Measurements from ENCODE around the gene LSM2.
"Not testable (repeated sequence)": the region's sequence is repeated elsewhere in the genome, so short reads cannot be mapped to it uniquely, and the experiment has no call there.

LSM2 gene

GRCh38 chr6:31821301-31822035 lies 14.7 kb upstream of the LSM2 start:
- Histone ChIP-seq H3K27ac (ENCODE audit: low read length) (peak overlapping the region; percentile 96), H3K4me2 (ENCODE audit: low read depth, low read length) (peak overlapping the region; percentile 60), H3K9me2 (replicated peaks; ENCODE audit: insufficient read depth, low read length) (no peaks in the 10 kb centered on the region), H3K9ac (ENCODE audit: low read length) (peak overlapping the region; percentile 67), H3K27me3 (replicated peaks; ENCODE audit: insufficient read depth, low read length) (no peaks in the 10 kb centered on the region), H4K20me1 (ENCODE audit: insufficient read depth, low read length) (no peaks in the 10 kb centered on the region), H3K9me3 (replicated peaks; ENCODE audit: insufficient read depth, low read length) (no peaks in the 10 kb centered on the region), H3K4me1 (ENCODE audit: low read length) (peaks cover 19% of the 10 kb centered on the region; the same call in 1 of the 2 replicates), H3F3A (ENCODE audit: insufficient read depth, low read length) (peaks cover 22% of the 10 kb centered on the region), H3K4me3 (ENCODE audit: low read length) (peak overlapping the region; percentile 62), H3K36me3 (replicated peaks; ENCODE audit: insufficient read depth, low read length) (no peaks in the 10 kb centered on the region), H3K79me2 (ENCODE audit: low read length) (peaks cover 4% of the 10 kb centered on the region), H2AFZ (ENCODE audit: low read length) (peak overlapping the region; percentile 91)
- TF ChIP-seq EZH2phosphoT487 (IDR thresholded peaks at IDR 0.05; ENCODE audit: low read length), result no peak
- TF ChIP-seq EZH2 (optimal IDR thresholded peaks at IDR 0.05; ENCODE audit: low read depth, low read length), result no peak
- TF ChIP-seq CTCF (IDR thresholded peaks at IDR 0.05; ENCODE audit: low read length), result no peak
- peak; percentile 65 for DNase-seq

GRCh38 chr6:31820399-31820798 lies 13.6 kb upstream of the LSM2 start:
- Histone ChIP-seq H3K4me1 (ENCODE audit: low read length) (peaks cover 15% of the 10 kb centered on the region; the same call in 1 of the 2 replicates), H3F3A (ENCODE audit: insufficient read depth, low read length) (peaks cover 16% of the 10 kb centered on the region)
- H3K79me2 ChIP-seq (ENCODE audit: low read length); H3K36me3 ChIP-seq (replicated peaks; ENCODE audit: insufficient read depth, low read length); H3K9me2 ChIP-seq (replicated peaks; ENCODE audit: insufficient read depth, low read length); H3K9ac ChIP-seq (ENCODE audit: low read length); H3K4me2 ChIP-seq (ENCODE audit: low read depth, low read length); H3K27me3 ChIP-seq (replicated peaks; ENCODE audit: insufficient read depth, low read length); H2AFZ ChIP-seq (ENCODE audit: low read length); H3K27ac ChIP-seq (ENCODE audit: low read length); H3K9me3 ChIP-seq (replicated peaks; ENCODE audit: insufficient read depth, low read length); H3K4me3 ChIP-seq (ENCODE audit: low read length); DNase-seq; H4K20me1 ChIP-seq (ENCODE audit: insufficient read depth, low read length): not testable (repeated sequence)

GRCh38 chr6:31819871-31820299 lies 13.1 kb upstream of the LSM2 start:
- Histone ChIP-seq H3K27ac (ENCODE audit: low read length) (no peak overlapping the region), H2AFZ (ENCODE audit: low read length) (no peak overlapping the region), H3K9me2 (replicated peaks; ENCODE audit: insufficient read depth, low read length) (no peaks in the 10 kb centered on the region), H4K20me1 (ENCODE audit: insufficient read depth, low read length) (no peaks in the 10 kb centered on the region), H3K27me3 (replicated peaks; ENCODE audit: insufficient read depth, low read length) (no peaks in the 10 kb centered on the region), H3K79me2 (ENCODE audit: low read length) (no peaks in the 10 kb centered on the region), H3K36me3 (replicated peaks; ENCODE audit: insufficient read depth, low read length) (no peaks in the 10 kb centered on the region), H3K4me1 (ENCODE audit: low read length) (peaks cover 13% of the 10 kb centered on the region; the same call in 1 of the 2 replicates), H3K9me3 (replicated peaks; ENCODE audit: insufficient read depth, low read length) (no peaks in the 10 kb centered on the region), H3K4me3 (ENCODE audit: low read length) (no peak overlapping the region), H3K4me2 (ENCODE audit: low read depth, low read length) (no peak overlapping the region), H3K9ac (ENCODE audit: low read length) (no peak overlapping the region), H3F3A (ENCODE audit: insufficient read depth, low read length) (peaks cover 13% of the 10 kb centered on the region)
- TF ChIP-seq EZH2 (optimal IDR thresholded peaks at IDR 0.05; ENCODE audit: low read depth, low read length) (no peak), EZH2phosphoT487 (IDR thresholded peaks at IDR 0.05; ENCODE audit: low read length) (no peak), CTCF (IDR thresholded peaks at IDR 0.05; ENCODE audit: low read length) (no peak)
- no peak for DNase-seq

GRCh38 chr6:31817929-31818511 lies 11.3 kb upstream of the LSM2 start:
- not testable (repeated sequence) for H3K4me2 ChIP-seq (ENCODE audit: low read depth, low read length); H3K36me3 ChIP-seq (replicated peaks; ENCODE audit: insufficient read depth, low read length); H4K20me1 ChIP-seq (ENCODE audit: insufficient read depth, low read length); H2AFZ ChIP-seq (ENCODE audit: low read length); H3K4me3 ChIP-seq (ENCODE audit: low read length); DNase-seq; H3K27ac ChIP-seq (ENCODE audit: low read length); H3K27me3 ChIP-seq (replicated peaks; ENCODE audit: insufficient read depth, low read length); H3K79me2 ChIP-seq (ENCODE audit: low read length); H3K9ac ChIP-seq (ENCODE audit: low read length); H3K9me2 ChIP-seq (replicated peaks; ENCODE audit: insufficient read depth, low read length); H3K9me3 ChIP-seq (replicated peaks; ENCODE audit: insufficient read depth, low read length)
- Histone ChIP-seq H3K4me1 (ENCODE audit: low read length) (peaks cover 18% of the 10 kb centered on the region), H3F3A (ENCODE audit: insufficient read depth, low read length) (peaks cover 13% of the 10 kb centered on the region)

- H3K27me3 ChIP-seq (replicated peaks; ENCODE audit: insufficient read depth, low read length); H4K20me1 ChIP-seq (ENCODE audit: insufficient read depth, low read length): not testable (repeated sequence)
- peaks cover 10% of the 10 kb centered on the region for H3F3A ChIP-seq (ENCODE audit: insufficient read depth, low read length)
These were observed 10.6 kb upstream of the LSM2 start for GRCh38 chr6:31817133-31817928.

More at GRCh38 chr6:31817133-31817928, 10.6 kb upstream of the LSM2 start:
- DNase-seq; H3K79me2 ChIP-seq (ENCODE audit: low read length); H3K4me2 ChIP-seq (ENCODE audit: low read depth, low read length); H2AFZ ChIP-seq (ENCODE audit: low read length); H3K27ac ChIP-seq (ENCODE audit: low read length); H3K36me3 ChIP-seq (replicated peaks; ENCODE audit: insufficient read depth, low read length); H3K9me3 ChIP-seq (replicated peaks; ENCODE audit: insufficient read depth, low read length); H3K4me3 ChIP-seq (ENCODE audit: low read length); H3K9ac ChIP-seq (ENCODE audit: low read length); H3K9me2 ChIP-seq (replicated peaks; ENCODE audit: insufficient read depth, low read length): not testable (repeated sequence)
- H3K4me1 ChIP-seq (ENCODE audit: low read length), result peaks cover 20% of the 10 kb centered on the region
